Activated CD4-positive, CD25-positive, alpha-beta regulatory T cell treated with anti-CD3 and anti-CD28 coated beads, Interleukin-2, amount 50 U/mL, for 16 hours (primary cell): ENCODE measurements around the gene TFR2.

Experiments used
- DNase-seq: peaks from one replicate; pipeline ENCODE4 v3.0.0-alpha.2; 2020; ENCODE audit warnings: low read depth, low spot score

TFR2 gene

GRCh38 chr7:100573691-100574361 is 67.5 kb downstream of the TFR2 start, which contains the start of gene SAP25:
TSS of gene SAP25 (minus strand) at chr7:100573900. CDS start at chr7:100573742, 158 bp downstream.
- no peak for DNase-seq

GRCh38 chr7:100572949-100573675 is 68.2 kb downstream of the TFR2 start:
- no peak for DNase-seq

GRCh38 chr7:100572281-100572948 is 68.9 kb downstream of the TFR2 start:
- no peak for DNase-seq

GRCh38 chr7:100571829-100572116 is 69.6 kb downstream of the TFR2 start:
- DNase-seq = no peak

GRCh38 chr7:100570954-100571828 is 70.2 kb downstream of the TFR2 start:
- no peak for DNase-seq
